ENCODE data around the gene RSRP1.
"Not testable (repeated sequence)": the region's sequence is repeated elsewhere in the genome, so short reads cannot be mapped to it uniquely, and the experiment has no call there.

RSRP1 gene

GRCh38 chr1:25255706-25256577 lies 8.7 kb upstream of the RSRP1 start:
- no peak for DNase-seq

GRCh38 chr1:25253911-25254310 lies 6.7 kb upstream of the RSRP1 start:
- DNase-seq, result no peak

GRCh38 chr1:25247829-25248754 lies 838 bp upstream of the RSRP1 start:
- DNase-seq, result no peak

- DNase-seq, result peak in 1 of 2 experiments; percentile 8
These were observed 642 bp downstream of the RSRP1 start for GRCh38 chr1:25246600-25247023.

- no peak for DNase-seq
These were observed 1.2 kb downstream of the RSRP1 start for GRCh38 chr1:25245809-25246599.

GRCh38 chr1:25245393-25245792 lies 1.9 kb downstream of the RSRP1 start:
- DNase-seq, result no peak

- DNase-seq, result no peak
These were observed 3.3 kb downstream of the RSRP1 start for GRCh38 chr1:25243907-25244306.

GRCh38 chr1:25239681-25240541 lies 7.3 kb downstream of the RSRP1 start:
- peak; percentile 77 to 83 for DNase-seq

- no peak for DNase-seq
These were observed 9.2 kb downstream of the RSRP1 start for GRCh38 chr1:25238046-25238445.

- DNase-seq, result not testable (repeated sequence)
These were observed 11.0 kb downstream of the RSRP1 start for GRCh38 chr1:25236261-25236660.

- not testable (repeated sequence) for DNase-seq
These were observed 11.8 kb downstream of the RSRP1 start for GRCh38 chr1:25235411-25235810.

- DNase-seq, result peak; percentile 31 to 38
These were observed 14.1 kb downstream of the RSRP1 start for GRCh38 chr1:25232866-25233784.

GRCh38 chr1:25232027-25232865 lies 15.0 kb downstream of the RSRP1 start, which contains the start of gene SYF2:
Gene SYF2 (minus strand): TSS chr1:25232502. CDS start chr1:25232467, 35 bp downstream.
- peak; percentile 82 to 84 for DNase-seq

- no peak for DNase-seq
These were observed 23.8 kb downstream of the RSRP1 start for GRCh38 chr1:25223471-25223870.

- no peak for DNase-seq
These were observed 24.6 kb downstream of the RSRP1 start for GRCh38 chr1:25222606-25223005.

- DNase-seq, result no peak
These were observed 26.6 kb downstream of the RSRP1 start for GRCh38 chr1:25220666-25221065.

- DNase-seq, result no peak
These were observed 27.5 kb downstream of the RSRP1 start for GRCh38 chr1:25219661-25220251.

- no peak for DNase-seq
These were observed 29.5 kb downstream of the RSRP1 start for GRCh38 chr1:25217598-25218232.

- no peak for DNase-seq
These were observed 30.2 kb downstream of the RSRP1 start for GRCh38 chr1:25217015-25217414.
